Muscle layer of duodenum (tissue), 2 donors: Measurements from ENCODE around the gene UBA6.

Source experiments
- H3K27ac ChIP-seq: one replicate; pipeline ENCODE4 v1.7.0; 2013; ENCODE audit warnings: mild to moderate bottlenecking, low read length
- H3K27me3 ChIP-seq: one replicate; pipeline ENCODE4 v1.7.0; 2013; ENCODE audit warnings: low read depth, mild to moderate bottlenecking, control low read depth, low read length
- H3K36me3 ChIP-seq, 2 donors: one replicate each; pipeline ENCODE4 v1.7.0; 2013; ENCODE audit warnings: low read length in 2 of 2, control low read depth in 1 of 2, mild to moderate bottlenecking in 1 of 2; ENCODE audit not compliant: insufficient read depth in 2 of 2, control insufficient read depth in 1 of 2
- H3K4me1 ChIP-seq, 2 donors: one replicate each; pipeline ENCODE4 v1.7.0; 2013; ENCODE audit warnings: low read length in 2 of 2, mild to moderate bottlenecking in 2 of 2, control low read depth in 1 of 2, moderate library complexity in 1 of 2; ENCODE audit not compliant: insufficient read depth in 2 of 2, control insufficient read depth in 1 of 2
- H3K4me3 ChIP-seq, 2 donors: one replicate each; pipeline ENCODE4 v1.7.0; 2013; ENCODE audit warnings: low read length in 2 of 2, low read depth in 1 of 2, mild to moderate bottlenecking in 1 of 2
- H3K9me3 ChIP-seq, 2 donors: one replicate each; pipeline ENCODE4 v1.7.0; 2013; ENCODE audit warnings: low read length in 2 of 2, control low read depth in 1 of 2, mild to moderate bottlenecking in 1 of 2; ENCODE audit not compliant: control insufficient read depth in 1 of 2
- donor health status: healthy.

UBA6 gene

GRCh38 chr4:67573193-67573592, 127.8 kb downstream of the UBA6 start:
- H3K27me3 ChIP-seq = no peaks in the 10 kb centered on the region
- no peaks in the 10 kb centered on the region for H3K4me1 ChIP-seq
- H3K9me3 ChIP-seq = no peaks in the 10 kb centered on the region
- H3K36me3 ChIP-seq = no peaks in the 10 kb centered on the region
- H3K4me3 ChIP-seq = no peak overlapping the region
- H3K27ac ChIP-seq = no peak overlapping the region

GRCh38 chr4:67571975-67572374, 129.0 kb downstream of the UBA6 start:
- H3K27ac ChIP-seq = no peak overlapping the region

GRCh38 chr4:67570537-67570936, 130.4 kb downstream of the UBA6 start:
- H3K27ac ChIP-seq = no peak overlapping the region
- H3K4me3 ChIP-seq = no peak overlapping the region
- H3K4me1 ChIP-seq = no peaks in the 10 kb centered on the region

More at GRCh38 chr4:67571975-67572374, 129.0 kb downstream of the UBA6 start:
- no peaks in the 10 kb centered on the region for H3K36me3 ChIP-seq
- no peaks in the 10 kb centered on the region for H3K4me1 ChIP-seq
- no peaks in the 10 kb centered on the region for H3K27me3 ChIP-seq
- H3K9me3 ChIP-seq = no peaks in the 10 kb centered on the region
- no peak overlapping the region for H3K4me3 ChIP-seq

GRCh38 chr4:67568820-67569219, 132.1 kb downstream of the UBA6 start:
- H3K36me3 ChIP-seq = no peaks in the 10 kb centered on the region
- H3K4me3 ChIP-seq = no peak overlapping the region
- no peak overlapping the region for H3K27ac ChIP-seq
- H3K27me3 ChIP-seq = no peaks in the 10 kb centered on the region
- no peaks in the 10 kb centered on the region for H3K9me3 ChIP-seq
- H3K4me1 ChIP-seq = no peaks in the 10 kb centered on the region

More at GRCh38 chr4:67570537-67570936, 130.4 kb downstream of the UBA6 start:
- Histone ChIP-seq H3K36me3 (no peaks in the 10 kb centered on the region), H3K27me3 (no peaks in the 10 kb centered on the region), H3K9me3 (no peaks in the 10 kb centered on the region)

- Histone ChIP-seq H3K4me3 (no peak overlapping the region), H3K36me3 (no peaks in the 10 kb centered on the region), H3K27me3 (no peaks in the 10 kb centered on the region), H3K4me1 (no peaks in the 10 kb centered on the region), H3K27ac (no peak overlapping the region), H3K9me3 (no peaks in the 10 kb centered on the region)
Observed at GRCh38 chr4:67566335-67566734, 134.6 kb downstream of the UBA6 start.

- Histone ChIP-seq H3K27ac (no peak overlapping the region), H3K4me1 (no peaks in the 10 kb centered on the region), H3K36me3 (no peaks in the 10 kb centered on the region), H3K9me3 (no peaks in the 10 kb centered on the region), H3K4me3 (no peak overlapping the region), H3K27me3 (no peaks in the 10 kb centered on the region)
Observed at GRCh38 chr4:67565284-67565683, 135.7 kb downstream of the UBA6 start.
